ENCODE results near the gene CEACAM21. TPM values are rescaled to one million over a fixed set of nuclear protein-coding genes. Genes with fewer than 3 reads are reported as not detected.

The CEACAM21 gene
- 25.9 and 40.8 TPM in 2 replicates for total RNA-seq (2014; rRNA removed; shearing (Covaris generic))
- 52.5 and 56.0 TPM in 2 replicates for total RNA-seq (2022)
- percentile 89 among the genes with signal in this experiment for Bru-seq, nascent RNA
- BruChase-seq, experiment 1, labeled RNA remaining after a 6-hour chase = percentile 72 among the genes with signal in this experiment
- BruChase-seq, experiment 2, labeled RNA remaining after a 2-hour chase = percentile 69 among the genes with signal in this experiment
- long read RNA-seq, partial matches to known transcripts = 4 of 109 reads
- long read RNA-seq, other reads (novel, unspliced or antisense) = 101 of 109 reads

GRCh38 chr19:41575998-41576397 lies at the start of gene CEACAM21:
Gene CEACAM21, plus strand, starts transcription at chr19:41576166. Its CDS starts 109 bp downstream, at chr19:41576275.
- peaks cover 22% of the 10 kb centered on the region for H3K36me3 ChIP-seq (ENCODE audit: insufficient read depth, low read length)
- peak; percentile 69 for DNase-seq (ENCODE audit: low spot score)
- no peak for TF ChIP-seq CTCF (conservative IDR thresholded peaks at IDR 0.05; ENCODE audit: low read length)
- TF ChIP-seq EZH2phosphoT487 (IDR thresholded peaks at IDR 0.05; ENCODE audit: borderline replicate concordance, low read depth, low read length) = no peak

GRCh38 chr19:41527089-41527488 lies 48.9 kb upstream of the CEACAM21 start:
- DNase-seq (ENCODE audit: low spot score) = no peak
- H4K20me1 ChIP-seq (ENCODE audit: insufficient read depth, low read length) = no peaks in the 10 kb centered on the region
- CTCF ChIA-PET (ENCODE audit: unreplicated experiment) = no interaction called here
- TF ChIP-seq EZH2phosphoT487 (IDR thresholded peaks at IDR 0.05; ENCODE audit: borderline replicate concordance, low read depth, low read length) (no peak), CTCF (conservative IDR thresholded peaks at IDR 0.05; ENCODE audit: low read length) (no peak)
- H2AFZ ChIP-seq (ENCODE audit: low read length) = no peak overlapping the region
- no peaks in the 10 kb centered on the region for H3K36me3 ChIP-seq (ENCODE audit: insufficient read depth, low read length)
- peaks cover 8% of the 10 kb centered on the region; the same call in 1 of the 2 replicates for H3K9me3 ChIP-seq (ENCODE audit: low read length)
- no peak overlapping the region for H3K27ac ChIP-seq (ENCODE audit: low read depth, low read length, poor library complexity, severe bottlenecking)
- no peak overlapping the region for H3K4me2 ChIP-seq (ENCODE audit: low read length)
- no peaks in the 10 kb centered on the region for H3K9me2 ChIP-seq (ENCODE audit: insufficient read depth, low read length)
- peaks cover 53% of the 10 kb centered on the region for H3K4me1 ChIP-seq (ENCODE audit: insufficient read depth, low read length, poor library complexity, severe bottlenecking)
- peaks cover 4% of the 10 kb centered on the region; the same call in 1 of the 2 replicates for H3K79me2 ChIP-seq (ENCODE audit: insufficient read depth, low read depth, low read length)
- no peak overlapping the region for H3K4me3 ChIP-seq (ENCODE audit: low read depth, low read length, poor library complexity, severe bottlenecking)
- BruUV-seq (replicated peaks) = no TSS peak
- intact Hi-C loops (cut with micrococcal nuclease; ENCODE audit: unreplicated experiment) = no loop called here
- POLR2A ChIA-PET = no interaction called here

More at GRCh38 chr19:41575998-41576397, at the start of gene CEACAM21:
- H3K27ac ChIP-seq (ENCODE audit: low read depth, low read length, poor library complexity, severe bottlenecking) = peak within 1 kb of the TSS; percentile 5
- peaks cover 13% of the 10 kb centered on the region for H3K9me3 ChIP-seq (ENCODE audit: low read length)
- peak within 1 kb of the TSS; percentile 50; the same call in 1 of the 2 replicates for H2AFZ ChIP-seq (ENCODE audit: low read length)
- peaks cover 13% of the 10 kb centered on the region for H3K4me1 ChIP-seq (ENCODE audit: insufficient read depth, low read length, poor library complexity, severe bottlenecking)
- peak within 1 kb of the TSS; percentile 63 for H3K4me2 ChIP-seq (ENCODE audit: low read length)
- no peaks in the 10 kb centered on the region for H3K79me2 ChIP-seq (ENCODE audit: insufficient read depth, low read depth, low read length)
- ChIA-PET POLR2A (interaction anchor here (0.6 kb wide), 1 partner anchor 15 kb away, joined by 6 read pairs; no protein-coding TSS in a partner anchor), CTCF (ENCODE audit: unreplicated experiment) (interaction anchor here (0.7 kb wide), 1 partner anchor 15 kb away, joined by 3 read pairs; no protein-coding TSS in a partner anchor)
- no peaks in the 10 kb centered on the region for H3K9me2 ChIP-seq (ENCODE audit: insufficient read depth, low read length)
- intact Hi-C loops (cut with micrococcal nuclease; ENCODE audit: unreplicated experiment) = no loop called here
- no TSS peak for BruUV-seq (replicated peaks)
- H3K4me3 ChIP-seq (ENCODE audit: low read depth, low read length, poor library complexity, severe bottlenecking) = peak within 1 kb of the TSS; percentile 30
- H4K20me1 ChIP-seq (ENCODE audit: insufficient read depth, low read length) = no peaks in the 10 kb centered on the region

GRCh38 chr19:41528106-41528505 lies 47.9 kb upstream of the CEACAM21 start:
- Histone ChIP-seq H3K4me3 (ENCODE audit: low read depth, low read length, poor library complexity, severe bottlenecking) (no peak overlapping the region), H3K9me3 (ENCODE audit: low read length) (peaks cover 8% of the 10 kb centered on the region; the same call in 1 of the 2 replicates), H2AFZ (ENCODE audit: low read length) (no peak overlapping the region), H4K20me1 (ENCODE audit: insufficient read depth, low read length) (no peaks in the 10 kb centered on the region), H3K27ac (ENCODE audit: low read depth, low read length, poor library complexity, severe bottlenecking) (no peak overlapping the region), H3K36me3 (ENCODE audit: insufficient read depth, low read length) (no peaks in the 10 kb centered on the region), H3K4me2 (ENCODE audit: low read length) (no peak overlapping the region), H3K79me2 (ENCODE audit: insufficient read depth, low read depth, low read length) (peaks cover 15% of the 10 kb centered on the region), H3K4me1 (ENCODE audit: insufficient read depth, low read length, poor library complexity, severe bottlenecking) (peaks cover 55% of the 10 kb centered on the region), H3K9me2 (ENCODE audit: insufficient read depth, low read length) (no peaks in the 10 kb centered on the region)
- CTCF ChIA-PET (ENCODE audit: unreplicated experiment) = no interaction called here
- intact Hi-C loops (cut with micrococcal nuclease; ENCODE audit: unreplicated experiment) = no loop called here
- TF ChIP-seq CTCF (conservative IDR thresholded peaks at IDR 0.05; ENCODE audit: low read length) = no peak
- no peak for TF ChIP-seq EZH2phosphoT487 (IDR thresholded peaks at IDR 0.05; ENCODE audit: borderline replicate concordance, low read depth, low read length)
- no peak for DNase-seq (ENCODE audit: low spot score)
- POLR2A ChIA-PET = no interaction called here
- no TSS peak for BruUV-seq (replicated peaks)

Data from OCI-LY7 (cell line).